ENCODE results near the gene TMEM109.

TMEM109 gene

GRCh38 chr11:60924110-60924905 is 10.3 kb downstream of the TMEM109 start, which contains the start of gene TMEM132A:
TSS of gene TMEM132A (plus strand) at chr11:60924460. CDS start at chr11:60924634, 174 bp downstream.
- Histone ChIP-seq H3K4me3 (ENCODE audit: low read depth in 1 of 2, low read length in 2 of 2) (peak within 1 kb of the TSS; percentile 38 to 70), H3K4me1 (ENCODE audit: insufficient read depth, low read length) (peaks cover 21% of the 10 kb centered on the region), H3K36me3 (ENCODE audit: insufficient read depth, low read length) (peaks cover 41% of the 10 kb centered on the region), H3K9ac (ENCODE audit: low read length) (no peak within 1 kb of the TSS), H3K9me3 (ENCODE audit: low read length) (peaks cover 2% of the 10 kb centered on the region), H3K27me3 (ENCODE audit: control insufficient read depth in 1 of 2, insufficient read depth in 2 of 2, low read length in 2 of 2) (peaks cover 11 to 21% of the 10 kb centered on the region in 2 donors), H3K27ac (ENCODE audit: low read depth, low read length) (no peak within 1 kb of the TSS)

GRCh38 chr11:60924906-60925853 is 11.2 kb downstream of the TMEM109 start:
- peaks cover 2% of the 10 kb centered on the region for H3K9me3 ChIP-seq (ENCODE audit: low read length)
- H3K27ac ChIP-seq (ENCODE audit: low read depth, low read length), result no peak overlapping the region
- no peak overlapping the region for H3K9ac ChIP-seq (ENCODE audit: low read length)
- peak overlapping the region; percentile 28 to 70 for H3K4me3 ChIP-seq (ENCODE audit: low read depth in 1 of 2, low read length in 2 of 2)
- peaks cover 33% of the 10 kb centered on the region for H3K36me3 ChIP-seq (ENCODE audit: insufficient read depth, low read length)
- peaks cover 11 to 21% of the 10 kb centered on the region in 2 donors for H3K27me3 ChIP-seq (ENCODE audit: control insufficient read depth in 1 of 2, insufficient read depth in 2 of 2, low read length in 2 of 2)
- peaks cover 14% of the 10 kb centered on the region for H3K4me1 ChIP-seq (ENCODE audit: insufficient read depth, low read length)

DNA sequence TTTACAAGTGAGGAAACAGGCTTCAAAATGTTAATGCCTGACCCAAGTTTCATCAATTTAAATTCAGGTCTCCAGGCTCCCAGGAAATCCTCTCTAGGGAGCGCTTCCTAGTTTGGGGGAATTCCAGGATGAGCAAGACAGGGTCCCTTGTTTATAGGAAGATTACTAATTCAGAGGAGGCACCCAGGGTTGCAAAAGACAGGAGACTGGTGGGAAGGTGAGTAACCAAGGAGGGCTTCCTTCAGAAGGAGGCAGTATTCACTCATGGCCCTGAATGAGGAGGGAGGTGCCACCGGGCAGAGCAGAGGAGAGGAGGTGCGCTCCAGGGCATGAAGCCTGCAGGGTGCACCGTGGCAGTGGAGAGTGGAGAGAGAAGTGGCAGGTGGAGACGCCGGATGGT is 11.9 kb downstream of the TMEM109 start:
- peaks cover 14% of the 10 kb centered on the region for H3K4me1 ChIP-seq (ENCODE audit: insufficient read depth, low read length)
- no peak overlapping the region for H3K27ac ChIP-seq (ENCODE audit: low read depth, low read length)
- H3K9me3 ChIP-seq (ENCODE audit: low read length), result peaks cover 2% of the 10 kb centered on the region
- H3K27me3 ChIP-seq (ENCODE audit: control insufficient read depth in 1 of 2, insufficient read depth in 2 of 2, low read length in 2 of 2), result peaks cover 11 to 21% of the 10 kb centered on the region in 2 donors
- H3K4me3 ChIP-seq (ENCODE audit: low read depth in 1 of 2, low read length in 2 of 2), result no peak overlapping the region
- H3K9ac ChIP-seq (ENCODE audit: low read length), result no peak overlapping the region
- peaks cover 26% of the 10 kb centered on the region for H3K36me3 ChIP-seq (ENCODE audit: insufficient read depth, low read length)

DNA sequence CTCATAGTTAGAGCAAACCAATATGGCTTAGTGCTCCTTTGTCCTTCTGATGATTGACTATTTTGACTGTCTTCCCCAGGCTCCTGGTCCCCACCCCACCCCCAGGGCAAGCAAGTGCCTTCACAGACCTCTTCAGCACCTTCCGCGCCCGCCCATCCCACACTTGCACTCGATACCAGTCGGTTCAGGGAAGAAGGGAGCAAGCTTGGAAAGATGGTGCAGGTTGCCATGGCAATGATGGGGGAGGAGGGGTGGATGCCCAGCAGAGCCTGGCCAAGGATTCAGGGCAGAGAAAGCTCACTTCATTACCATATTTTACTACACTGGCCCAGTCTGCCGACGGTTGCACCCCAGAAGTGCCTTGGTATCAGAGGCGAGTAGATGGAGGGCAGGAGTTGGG is 12.5 kb downstream of the TMEM109 start:
- H3K9me3 ChIP-seq (ENCODE audit: low read length), result no peaks in the 10 kb centered on the region
- no peak overlapping the region for H3K27ac ChIP-seq (ENCODE audit: low read depth, low read length)
- no peak overlapping the region for H3K9ac ChIP-seq (ENCODE audit: low read length)
- peaks cover 14% of the 10 kb centered on the region for H3K4me1 ChIP-seq (ENCODE audit: insufficient read depth, low read length)
- H3K4me3 ChIP-seq (ENCODE audit: low read depth in 1 of 2, low read length in 2 of 2), result no peak overlapping the region
- peaks cover 19% of the 10 kb centered on the region for H3K36me3 ChIP-seq (ENCODE audit: insufficient read depth, low read length)
- peaks cover 11 to 21% of the 10 kb centered on the region in 2 donors for H3K27me3 ChIP-seq (ENCODE audit: control insufficient read depth in 1 of 2, insufficient read depth in 2 of 2, low read length in 2 of 2)

DNA sequence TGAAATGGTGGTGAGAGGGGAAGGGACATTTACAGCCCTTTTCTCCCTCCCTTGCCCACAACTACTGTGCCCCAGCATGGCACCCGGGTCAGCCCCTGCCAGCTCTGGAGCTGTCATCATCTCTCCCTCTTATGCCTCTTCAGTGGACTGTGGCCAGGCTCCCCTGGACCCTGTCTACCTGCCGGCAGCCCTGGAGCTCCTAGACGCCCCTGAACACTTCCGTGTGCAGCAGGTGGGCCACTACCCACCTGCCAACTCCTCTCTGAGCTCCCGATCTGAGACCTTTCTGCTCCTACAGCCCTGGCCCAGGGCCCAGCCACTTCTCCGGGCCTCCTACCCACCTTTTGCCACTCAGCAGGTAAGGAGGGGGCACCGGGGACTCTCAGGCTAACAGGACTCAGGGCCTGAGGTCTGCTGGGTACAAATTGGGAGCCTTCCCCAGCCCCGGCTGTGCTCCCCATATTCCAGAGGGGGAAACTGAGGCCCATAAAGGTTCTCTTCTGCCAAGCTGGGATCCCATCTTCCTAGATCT is 13.2 kb downstream of the TMEM109 start:
- Histone ChIP-seq H3K9me3 (ENCODE audit: low read length) (no peaks in the 10 kb centered on the region), H3K27ac (ENCODE audit: low read depth, low read length) (no peak overlapping the region), H3K4me3 (ENCODE audit: low read depth in 1 of 2, low read length in 2 of 2) (no peak overlapping the region), H3K4me1 (ENCODE audit: insufficient read depth, low read length) (peaks cover 14% of the 10 kb centered on the region), H3K36me3 (ENCODE audit: insufficient read depth, low read length) (peaks cover 13% of the 10 kb centered on the region), H3K27me3 (ENCODE audit: control insufficient read depth in 1 of 2, insufficient read depth in 2 of 2, low read length in 2 of 2) (peaks cover 11 to 21% of the 10 kb centered on the region in 2 donors), H3K9ac (ENCODE audit: low read length) (no peak overlapping the region)

DNA sequence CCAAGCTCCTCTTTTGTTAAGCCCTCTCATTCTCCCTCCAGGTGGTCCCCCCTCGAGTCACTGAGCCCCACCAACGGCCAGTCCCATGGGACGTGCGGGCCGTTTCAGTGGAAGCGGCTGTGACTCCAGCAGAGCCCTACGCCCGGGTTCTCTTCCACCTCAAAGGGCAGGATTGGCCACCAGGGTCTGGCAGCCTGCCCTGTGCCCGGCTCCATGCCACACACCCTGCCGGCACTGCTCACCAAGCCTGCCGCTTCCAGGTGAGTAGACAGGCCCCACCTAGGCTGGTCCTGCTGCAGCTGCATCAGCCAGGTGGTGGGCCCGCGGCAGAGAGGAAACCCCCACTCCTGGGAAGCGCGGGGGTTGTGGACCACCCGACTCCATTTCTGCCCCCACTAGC is 13.6 kb downstream of the TMEM109 start:
- no peak overlapping the region for H3K9ac ChIP-seq (ENCODE audit: low read length)
- H3K9me3 ChIP-seq (ENCODE audit: low read length), result no peaks in the 10 kb centered on the region
- peaks cover 14% of the 10 kb centered on the region for H3K4me1 ChIP-seq (ENCODE audit: insufficient read depth, low read length)
- H3K36me3 ChIP-seq (ENCODE audit: insufficient read depth, low read length), result peaks cover 8% of the 10 kb centered on the region
- H3K27ac ChIP-seq (ENCODE audit: low read depth, low read length), result no peak overlapping the region
- H3K4me3 ChIP-seq (ENCODE audit: low read depth in 1 of 2, low read length in 2 of 2), result no peak overlapping the region
- H3K27me3 ChIP-seq (ENCODE audit: control insufficient read depth in 1 of 2, insufficient read depth in 2 of 2, low read length in 2 of 2), result peaks cover 11 to 21% of the 10 kb centered on the region in 2 donors

- H3K27ac ChIP-seq (ENCODE audit: low read depth, low read length), result no peak overlapping the region
- no peaks in the 10 kb centered on the region for H3K36me3 ChIP-seq (ENCODE audit: insufficient read depth, low read length)
- H3K9me3 ChIP-seq (ENCODE audit: low read length), result no peaks in the 10 kb centered on the region
- peaks cover 13% of the 10 kb centered on the region for H3K4me1 ChIP-seq (ENCODE audit: insufficient read depth, low read length)
- no peak overlapping the region for H3K4me3 ChIP-seq (ENCODE audit: low read depth in 1 of 2, low read length in 2 of 2)
- no peak overlapping the region for H3K9ac ChIP-seq (ENCODE audit: low read length)
- peaks cover 11 to 20% of the 10 kb centered on the region in 2 donors for H3K27me3 ChIP-seq (ENCODE audit: control insufficient read depth in 1 of 2, insufficient read depth in 2 of 2, low read length in 2 of 2)
Observed at GRCh38 chr11:60928563-60929001, 14.6 kb downstream of the TMEM109 start.

DNA sequence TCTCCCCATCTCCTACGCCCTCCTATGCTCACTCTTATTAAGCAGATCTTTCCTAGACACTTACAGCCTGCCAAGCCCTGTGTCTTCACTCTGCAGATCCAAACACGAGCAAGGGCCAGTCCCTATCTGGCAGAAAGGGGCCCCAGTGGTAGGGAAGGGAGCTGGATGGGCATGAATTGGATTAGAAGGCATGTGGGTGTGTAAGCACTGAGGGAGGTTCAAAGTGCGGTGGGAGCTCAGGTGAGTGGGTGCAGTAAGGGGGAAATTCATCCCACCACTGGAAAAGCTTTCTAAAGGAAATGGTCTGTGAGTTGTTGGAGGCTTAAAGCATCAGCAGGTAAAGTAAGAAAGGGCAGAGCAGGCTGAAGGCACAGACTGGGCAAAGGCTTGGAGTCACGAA is 15.8 kb downstream of the TMEM109 start:
- Histone ChIP-seq H3K27me3 (ENCODE audit: control insufficient read depth in 1 of 2, insufficient read depth in 2 of 2, low read length in 2 of 2) (peaks cover 8 to 10% of the 10 kb centered on the region in 2 donors), H3K9ac (ENCODE audit: low read length) (no peak overlapping the region), H3K4me3 (ENCODE audit: low read depth in 1 of 2, low read length in 2 of 2) (no peak overlapping the region), H3K4me1 (ENCODE audit: insufficient read depth, low read length) (peaks cover 5% of the 10 kb centered on the region), H3K27ac (ENCODE audit: low read depth, low read length) (no peak overlapping the region), H3K36me3 (ENCODE audit: insufficient read depth, low read length) (no peaks in the 10 kb centered on the region), H3K9me3 (ENCODE audit: low read length) (no peaks in the 10 kb centered on the region)

DNA sequence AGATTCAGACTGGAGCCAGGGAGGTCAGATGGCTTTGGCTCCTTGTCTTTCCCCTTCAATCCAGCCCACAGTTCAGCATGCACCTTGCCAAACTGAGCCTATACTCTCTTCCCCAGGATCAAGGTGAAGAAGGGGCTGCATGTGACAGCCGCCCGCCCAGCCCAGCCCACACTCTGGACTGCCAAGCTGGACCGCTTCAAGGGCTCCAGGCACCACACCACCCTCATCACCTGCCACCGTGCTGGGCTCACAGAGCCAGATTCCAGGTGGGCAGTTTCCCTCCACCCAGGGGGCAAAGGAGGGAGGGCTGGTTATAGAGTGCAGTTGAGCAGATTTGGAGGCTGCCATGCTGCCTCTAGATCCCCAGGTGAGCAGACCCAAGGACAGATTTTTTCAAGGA is 16.4 kb downstream of the TMEM109 start:
- Histone ChIP-seq H3K4me3 (ENCODE audit: low read depth in 1 of 2, low read length in 2 of 2) (no peak overlapping the region), H3K9me3 (ENCODE audit: low read length) (no peaks in the 10 kb centered on the region), H3K4me1 (ENCODE audit: insufficient read depth, low read length) (no peaks in the 10 kb centered on the region), H3K27me3 (ENCODE audit: control insufficient read depth in 1 of 2, insufficient read depth in 2 of 2, low read length in 2 of 2) (peaks cover 2 to 4% of the 10 kb centered on the region in 2 donors), H3K27ac (ENCODE audit: low read depth, low read length) (no peak overlapping the region), H3K9ac (ENCODE audit: low read length) (no peak overlapping the region), H3K36me3 (ENCODE audit: insufficient read depth, low read length) (no peaks in the 10 kb centered on the region)

DNA sequence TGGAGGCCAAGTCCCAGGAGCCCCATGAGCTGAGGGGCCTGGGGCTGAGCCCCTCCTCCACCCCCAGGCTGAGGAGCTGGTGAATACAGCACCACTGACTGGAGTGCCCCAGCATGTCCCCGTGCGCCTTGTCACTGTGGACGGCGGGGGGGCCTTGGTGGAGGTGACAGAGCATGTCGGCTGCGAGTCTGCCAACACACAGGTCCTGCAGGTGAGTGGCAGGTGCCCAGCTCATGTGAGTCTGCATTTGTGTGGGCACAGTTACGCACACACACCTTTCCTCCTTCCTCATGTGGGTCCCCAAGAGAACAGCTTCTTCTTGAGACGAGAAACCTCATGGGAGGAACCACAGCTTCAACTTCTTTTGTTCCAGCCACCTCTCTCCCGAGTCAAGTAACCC is 18.0 kb downstream of the TMEM109 start:
- Histone ChIP-seq H3K4me3 (ENCODE audit: low read depth in 1 of 2, low read length in 2 of 2) (no peak overlapping the region), H3K27ac (ENCODE audit: low read depth, low read length) (no peak overlapping the region), H3K9ac (ENCODE audit: low read length) (no peak overlapping the region), H3K4me1 (ENCODE audit: insufficient read depth, low read length) (no peaks in the 10 kb centered on the region), H3K36me3 (ENCODE audit: insufficient read depth, low read length) (no peaks in the 10 kb centered on the region), H3K27me3 (ENCODE audit: control insufficient read depth in 1 of 2, insufficient read depth in 2 of 2, low read length in 2 of 2) (no peaks in the 10 kb centered on the region), H3K9me3 (ENCODE audit: low read length) (no peaks in the 10 kb centered on the region)
